Fibroblast of skin of right quadriceps (primary cell): ENCODE measurements around the gene ARL3.

Experiments
- DNase-seq: peaks from one replicate; pipeline ENCODE4 v3.0.0-alpha.2; 2013

The ARL3 gene

DNA sequence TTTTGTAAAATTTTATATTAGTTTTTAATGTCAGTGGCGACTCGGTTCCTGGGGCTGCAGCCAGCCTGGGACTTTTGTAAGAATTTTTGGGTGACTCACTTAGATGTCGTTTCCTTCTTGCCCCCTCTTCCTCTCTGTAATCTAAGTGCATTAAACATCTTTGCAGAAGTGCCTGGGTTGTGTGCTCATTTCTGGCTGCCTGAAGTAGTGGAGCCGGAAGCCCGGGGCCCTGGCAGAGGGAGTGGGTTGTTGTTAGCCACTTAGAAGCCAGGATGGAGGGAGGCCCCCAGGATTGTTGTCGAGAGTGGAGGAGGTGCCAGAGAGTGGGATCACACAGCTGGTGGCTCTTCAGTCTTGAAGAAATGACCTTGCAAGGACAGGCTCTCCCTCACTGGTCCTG is 80.9 kb downstream of the ARL3 start:
- DNase-seq = peak; percentile 81

DNA sequence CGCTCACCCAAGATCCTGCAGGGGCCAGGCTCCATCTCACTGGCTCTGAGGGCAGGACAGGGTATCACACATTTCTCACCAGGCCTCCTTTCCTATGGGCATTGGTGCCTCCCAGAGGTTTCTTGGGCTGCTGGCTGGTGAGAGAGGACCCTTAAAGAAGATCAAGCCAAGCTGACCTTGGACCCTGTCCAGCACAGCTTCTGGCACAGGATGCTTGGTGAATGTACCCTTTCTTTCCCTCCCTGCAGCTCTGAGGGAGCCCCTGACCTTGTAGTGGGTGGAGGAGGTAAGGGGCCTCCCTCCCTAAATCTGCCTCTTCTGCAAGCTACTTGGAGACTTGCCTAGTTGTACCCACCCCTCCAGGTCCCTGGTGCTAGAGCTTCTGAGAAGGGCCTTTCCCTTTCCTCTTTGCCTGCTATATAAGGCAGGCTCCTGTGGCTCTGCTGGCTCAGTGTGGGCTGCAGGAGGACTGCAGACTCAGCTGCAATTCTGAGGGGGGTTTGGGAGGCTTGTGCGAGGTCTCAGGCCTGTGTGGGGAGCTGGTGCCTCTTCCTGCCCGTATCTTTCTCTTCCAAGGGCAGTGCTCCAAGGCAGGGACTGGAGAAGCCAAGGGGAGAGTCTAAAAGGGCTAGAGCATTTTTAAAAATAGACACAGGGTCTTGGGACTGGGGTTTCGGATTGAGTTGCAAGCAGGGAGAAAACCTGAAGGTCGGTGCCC is 81.6 kb downstream of the ARL3 start:
- DNase-seq = peak; percentile 55

DNA sequence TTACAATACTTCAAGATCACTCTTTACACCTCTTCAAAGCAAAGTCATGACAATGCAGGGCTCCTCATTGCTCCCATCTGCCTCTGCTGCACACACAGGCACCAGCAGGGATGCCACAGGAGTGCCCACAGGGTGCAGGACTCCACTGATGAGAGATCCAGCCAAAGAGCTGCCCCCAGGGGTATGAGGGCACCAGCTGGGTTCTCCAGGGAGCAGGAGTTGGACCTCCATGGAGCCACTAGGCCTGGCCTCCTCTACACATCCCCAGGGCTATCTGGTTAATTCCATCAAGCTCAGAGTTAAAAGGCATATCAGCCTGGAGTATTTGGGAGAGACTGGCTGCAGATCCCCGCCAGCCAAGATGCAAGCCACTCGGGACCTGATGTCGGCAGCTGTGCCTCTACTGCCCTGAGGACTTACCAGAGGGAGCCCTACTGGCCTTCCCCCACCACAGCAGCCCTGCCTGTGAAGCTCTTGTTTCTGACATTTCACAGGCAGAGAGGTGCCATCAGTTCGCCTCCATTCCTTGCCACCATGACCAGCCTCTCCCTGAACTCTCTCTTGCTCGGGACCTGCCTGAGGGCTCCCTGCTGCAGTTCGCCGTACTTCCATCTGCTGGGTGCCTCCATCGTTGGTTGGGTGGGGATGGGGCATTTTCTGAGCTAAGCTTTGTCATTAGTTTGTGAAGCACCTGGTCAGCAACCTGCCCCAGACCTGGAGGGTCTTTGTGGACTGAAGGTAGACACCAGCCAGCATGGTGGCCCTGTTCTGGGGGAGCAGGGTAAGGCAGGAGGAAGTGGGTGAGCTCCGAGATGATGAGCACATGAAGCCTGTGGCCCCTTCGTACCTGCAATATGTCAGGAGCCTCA is 82.4 kb downstream of the ARL3 start:
- DNase-seq = no peak

DNA sequence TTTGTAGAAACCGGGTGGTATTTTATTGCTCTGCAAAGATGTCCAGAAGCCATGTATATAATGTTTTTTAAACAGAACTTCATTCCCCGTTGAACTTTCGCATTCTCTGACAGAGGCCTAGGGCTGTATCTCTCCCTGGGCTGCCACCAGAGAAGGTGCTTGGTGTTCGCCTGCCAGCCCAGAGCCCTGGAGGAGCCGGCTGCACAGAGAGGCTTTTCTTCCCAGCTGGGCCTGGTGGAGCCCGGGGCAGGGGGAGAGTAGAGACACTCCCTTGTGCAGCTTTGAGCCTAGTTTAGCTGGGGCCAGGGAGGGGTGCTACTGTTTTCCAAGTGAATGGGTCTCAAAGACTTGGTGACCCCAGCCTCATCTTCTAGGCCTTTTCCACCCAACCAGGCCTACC is 83.5 kb downstream of the ARL3 start:
- no peak for DNase-seq

DNA sequence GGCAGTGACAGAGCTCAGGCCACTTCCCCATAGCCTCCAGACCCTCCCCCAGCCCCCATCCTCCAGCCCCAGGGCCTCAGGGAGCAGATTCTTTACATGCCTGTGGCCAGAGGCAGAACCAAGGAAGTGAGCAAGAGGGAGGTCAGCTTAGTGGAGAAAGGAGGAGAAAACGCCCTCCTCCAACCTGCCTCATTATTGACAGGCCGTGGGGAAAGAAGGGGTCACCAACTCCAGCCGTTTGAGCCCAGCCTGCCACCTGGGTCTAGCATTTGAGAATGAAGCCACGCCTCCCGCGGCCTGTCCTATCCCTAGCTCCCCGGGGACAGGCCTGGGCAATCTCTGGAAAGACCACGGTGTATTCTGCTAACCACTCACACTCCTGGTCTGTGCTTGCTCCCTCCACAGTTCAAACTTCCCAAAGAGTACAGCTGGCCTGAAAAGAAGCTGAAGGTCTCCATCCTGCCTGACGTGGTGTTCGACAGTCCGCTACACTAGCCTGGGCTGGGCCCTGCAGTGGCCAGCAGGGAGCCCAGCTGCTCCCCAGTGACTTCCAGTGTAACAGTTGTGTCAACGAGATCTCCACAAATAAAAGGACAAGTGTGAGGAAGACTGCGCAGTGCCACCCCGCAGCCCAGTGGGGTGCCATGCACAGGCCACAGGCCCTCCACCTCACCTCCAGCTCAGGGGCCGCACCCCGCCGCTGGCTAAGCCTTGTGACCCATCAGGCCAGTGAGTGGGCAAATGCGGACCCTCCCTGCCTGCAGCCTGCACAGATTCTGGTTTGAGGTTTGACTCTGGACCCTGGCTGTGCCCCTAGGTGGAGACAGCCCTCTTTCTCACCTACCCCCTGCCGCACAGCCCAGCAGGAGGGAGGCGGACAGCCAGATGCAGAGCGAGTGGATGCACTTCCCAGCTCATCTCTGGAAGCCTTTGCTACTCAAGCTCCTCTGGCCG is 84.3 kb downstream of the ARL3 start:
- peak; percentile 92 for DNase-seq

DNA sequence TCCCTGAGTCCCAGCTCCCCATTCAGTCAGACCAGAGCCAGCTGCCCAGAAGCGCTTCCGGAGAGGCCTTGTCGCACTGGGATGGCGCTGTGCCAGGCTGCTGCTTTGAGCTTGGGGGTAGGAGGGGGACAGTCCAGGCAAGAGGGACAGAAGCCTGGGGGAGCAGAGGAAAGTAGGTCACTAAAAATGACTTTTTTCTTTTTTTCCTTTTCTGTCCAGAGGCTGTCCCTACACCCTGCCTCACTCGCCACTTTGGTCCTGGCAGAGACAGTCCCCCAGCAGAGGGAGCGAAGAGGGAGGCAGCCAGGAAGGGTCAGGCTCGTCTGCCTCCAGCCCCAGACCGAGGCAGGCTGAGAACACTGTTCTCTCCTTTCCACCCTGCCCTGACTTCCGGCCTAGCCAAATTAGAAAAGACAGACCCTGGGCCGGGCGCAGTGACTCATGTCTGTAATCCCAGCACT is 85.7 kb downstream of the ARL3 start:
- DNase-seq = no peak

DNA sequence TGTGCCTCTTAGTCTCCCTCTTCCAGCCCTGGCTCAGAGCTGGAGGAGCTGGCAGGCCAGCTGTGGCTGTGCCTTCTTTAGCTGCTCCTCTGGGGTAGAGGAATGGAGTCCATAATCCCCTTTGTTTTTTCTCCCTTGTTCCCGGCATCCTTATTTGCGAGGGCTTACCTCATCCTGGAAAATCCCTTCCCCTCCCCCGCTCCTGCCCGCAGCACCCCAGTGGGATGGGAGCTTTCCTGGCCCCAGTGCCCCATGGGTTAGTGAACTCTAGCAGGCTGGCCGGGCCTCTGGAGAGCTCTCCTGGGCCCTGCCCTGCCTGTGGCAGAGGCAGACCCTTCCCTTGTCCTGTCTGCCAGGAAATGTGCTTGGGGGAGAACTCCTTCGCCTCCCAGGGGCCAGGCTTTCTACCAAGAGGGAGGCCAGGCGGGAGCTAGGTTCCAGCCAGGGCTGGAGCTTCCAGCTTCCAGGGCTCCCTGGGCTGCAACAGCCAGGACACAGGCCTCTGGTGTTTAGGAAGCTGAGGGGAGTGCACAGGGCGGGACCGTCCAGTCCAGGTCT is 86.4 kb downstream of the ARL3 start:
- peak; percentile 74 for DNase-seq

DNA sequence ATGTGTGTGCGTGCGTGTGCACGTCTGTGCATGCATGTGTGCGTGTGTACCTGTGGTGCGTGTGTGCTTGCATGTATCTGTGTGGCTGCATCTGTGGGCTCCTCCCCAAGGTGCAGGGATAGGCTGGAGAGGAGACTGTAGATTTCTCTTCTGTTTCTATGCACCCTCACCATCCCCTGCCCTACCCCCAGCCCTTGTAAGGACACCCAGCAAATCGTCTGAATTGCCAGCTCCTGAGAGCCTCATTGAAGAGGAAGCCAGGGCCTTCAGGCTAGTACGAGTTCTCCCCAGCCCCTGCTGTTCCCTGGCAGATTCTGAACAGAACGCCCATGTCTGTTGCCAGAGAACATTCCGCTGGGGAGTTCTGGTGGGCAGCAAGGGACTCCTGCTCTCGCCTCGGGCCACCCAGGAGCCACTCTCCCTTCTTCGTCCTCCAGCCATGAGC is 86.9 kb downstream of the ARL3 start:
- no peak for DNase-seq

DNA sequence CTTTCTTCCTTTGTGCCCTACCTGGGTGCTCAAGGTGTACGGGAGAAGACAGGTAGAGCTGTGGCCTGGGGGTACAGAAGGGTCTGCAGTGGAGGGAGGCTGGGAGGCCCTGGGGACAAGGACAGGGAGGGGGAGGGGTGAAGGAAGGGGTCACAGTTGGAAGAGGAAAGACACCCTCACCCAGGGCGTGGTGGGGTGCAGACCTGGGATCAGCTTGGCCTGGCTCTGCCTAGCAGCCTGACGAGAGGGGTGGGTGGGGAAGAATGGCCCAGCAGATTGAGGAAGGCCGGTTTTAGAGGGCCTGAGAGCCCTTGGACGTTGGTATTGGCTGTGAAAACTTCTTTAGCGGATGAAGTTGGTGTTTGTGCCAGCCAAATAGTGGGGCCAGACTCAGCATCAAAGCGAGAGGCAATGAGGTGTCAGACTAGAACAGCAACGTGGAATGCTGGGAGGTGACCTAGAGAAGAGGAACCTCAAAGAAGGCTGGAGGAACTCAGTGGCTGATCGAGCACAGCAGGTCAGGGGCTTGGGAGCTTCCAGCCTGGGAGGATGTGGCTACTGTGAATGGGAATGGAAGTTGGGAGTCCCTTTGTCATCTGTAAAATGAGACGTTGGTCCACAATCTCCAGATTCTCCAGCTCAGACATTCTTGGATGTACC is 88.0 kb downstream of the ARL3 start:
- no peak for DNase-seq

DNA sequence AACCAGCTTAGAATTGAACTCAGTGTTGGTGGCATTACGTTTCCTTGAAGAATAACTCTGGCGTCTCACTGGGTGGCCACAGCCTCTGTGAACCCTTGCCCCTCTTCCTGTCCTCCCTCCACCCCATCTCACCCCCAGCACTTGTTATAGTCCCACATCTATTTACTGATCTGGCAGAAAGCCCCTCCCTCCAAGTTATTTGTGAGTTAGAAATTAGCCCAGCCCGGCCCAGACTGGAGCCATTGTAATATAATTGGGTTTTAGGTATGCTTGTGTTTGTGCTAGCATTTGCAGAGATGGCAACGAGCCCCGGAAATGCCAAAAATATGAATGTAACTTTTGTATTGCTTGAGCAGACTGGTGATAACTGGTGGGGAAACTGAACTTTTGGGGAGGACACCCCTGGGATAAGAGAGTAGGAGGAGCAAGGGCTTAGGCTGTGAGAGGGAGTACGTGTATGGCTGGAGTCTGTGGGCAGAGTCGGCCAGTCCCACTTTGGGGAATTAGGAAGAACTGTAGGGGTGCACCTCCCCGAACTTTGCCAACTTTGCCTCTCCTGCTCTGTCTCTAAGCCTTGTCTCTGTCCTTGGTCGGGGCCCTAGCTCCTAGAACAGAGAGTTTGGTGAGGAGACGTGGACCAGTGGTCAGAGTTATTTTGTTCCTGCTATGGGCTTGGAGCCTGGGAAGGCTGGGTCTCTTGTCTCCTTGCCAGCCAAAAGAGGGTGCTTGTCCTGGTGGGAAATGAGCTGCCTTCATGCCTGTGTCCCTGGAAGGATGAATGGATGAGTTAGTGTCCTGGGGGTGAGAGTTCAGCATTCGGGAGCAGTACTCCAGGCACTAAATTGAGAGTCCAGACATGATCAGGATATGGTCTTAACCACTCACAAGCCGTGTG is 89.2 kb downstream of the ARL3 start:
- no peak for DNase-seq

DNA sequence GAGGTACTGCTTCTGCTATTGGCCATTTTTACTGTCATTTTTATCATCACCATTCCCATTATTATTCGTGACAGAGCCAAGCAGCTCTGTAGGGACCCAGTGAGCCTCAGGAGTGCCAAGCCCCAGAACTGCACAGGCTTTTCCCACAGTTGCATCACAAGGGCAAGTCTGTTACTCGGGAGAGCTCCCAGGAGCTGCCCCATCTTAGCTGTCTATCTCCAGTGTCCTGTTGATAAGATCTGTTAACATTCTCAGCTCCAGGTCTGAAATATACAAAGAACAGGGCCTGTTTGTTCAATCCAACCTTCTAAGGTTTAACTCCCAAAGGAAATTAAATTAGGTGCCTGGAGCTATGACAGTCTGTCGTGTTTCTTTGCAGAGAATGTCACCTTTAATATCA is 90.1 kb downstream of the ARL3 start:
- DNase-seq = no peak
